Endodermal cell (in vitro differentiated cells): ENCODE measurements around the gene PDCD2L. TPM values are rescaled to one million over a fixed set of nuclear protein-coding genes. Genes with fewer than 3 reads are reported as not detected.

Experiments
- DNase-seq: peaks from one replicate; pipeline ENCODE4 v3.0.0-alpha.2; 2017
- H3K27ac ChIP-seq: 2 replicates; pipeline ENCODE4 v1.5.1; 2013; ENCODE audit warnings: mild to moderate bottlenecking, low read depth, low read length, moderate library complexity
- H3K27me3 ChIP-seq: 2 replicates; pipeline ENCODE4 v1.6.1; 2013; ENCODE audit warnings: mild to moderate bottlenecking, low read length, moderate library complexity; ENCODE audit not compliant: insufficient read depth, control insufficient read depth, poor library complexity, severe bottlenecking
- H3K36me3 ChIP-seq: 2 replicates; pipeline ENCODE4 v1.7.0; 2013; ENCODE audit warnings: mild to moderate bottlenecking, low read length, moderate library complexity; ENCODE audit not compliant: control insufficient read depth, insufficient read depth
- H3K4me1 ChIP-seq: one replicate; pipeline ENCODE4 v1.7.0; 2013; ENCODE audit warnings: low read length; ENCODE audit not compliant: control insufficient read depth, insufficient read depth
- H3K4me3 ChIP-seq: 2 replicates; pipeline ENCODE4 v1.5.1; 2013; ENCODE audit warnings: mild to moderate bottlenecking, low read length, moderate library complexity
- H3K9ac ChIP-seq: 2 replicates; pipeline ENCODE4 v1.6.1; 2013; ENCODE audit warnings: mild to moderate bottlenecking, low read length, moderate library complexity; ENCODE audit not compliant: poor library complexity, severe bottlenecking; ENCODE audit errors: extremely low read depth
- H3K9me3 ChIP-seq: 2 replicates; pipeline ENCODE4 v1.6.1; 2013; ENCODE audit warnings: mild to moderate bottlenecking, low read length, moderate library complexity; ENCODE audit not compliant: control insufficient read depth
- H3K27ac Mint-ChIP-seq: 2 replicates; pipeline ENCODE4 v1.8.0; 2020; ENCODE audit warnings: mixed read lengths
- H3K27me3 Mint-ChIP-seq: 2 replicates; pipeline ENCODE4 v1.8.0; 2021; ENCODE audit warnings: mild to moderate bottlenecking, mixed read lengths; ENCODE audit not compliant: insufficient read depth
- H3K36me3 Mint-ChIP-seq: 2 replicates; pipeline ENCODE4 v1.8.0; 2020; ENCODE audit warnings: low read depth, mixed read lengths
- H3K4me1 Mint-ChIP-seq: 2 replicates; pipeline ENCODE4 v1.8.0; 2020; ENCODE audit warnings: mixed read lengths
- H3K4me3 Mint-ChIP-seq: 2 replicates; pipeline ENCODE4 v1.8.0; 2020; ENCODE audit warnings: mild to moderate bottlenecking, moderate library complexity, mixed read lengths
- H3K9me3 Mint-ChIP-seq: 2 replicates; pipeline ENCODE4 v1.8.0; 2020; ENCODE audit warnings: mild to moderate bottlenecking, mixed read lengths
- CTCF ChIP-seq: fragments of 200-600 bp; sonication (generic); conservative IDR thresholded peaks from 2 replicates; pipeline ENCODE4 v1.5.0; 2021; ENCODE audit warnings: antibody characterized with exemption, mild to moderate bottlenecking
- WGBS, 2 experiments: methylation state at CpG; one replicate each; pipeline versions ENCODE4 v1.1.5 to v1.1.7; 2013; ENCODE audit warnings: missing lambda C conversion rate in 2 of 2, mixed read lengths in 1 of 2; ENCODE audit not compliant: insufficient coverage in 1 of 2, insufficient read length in 1 of 2; 5-methylcytosine and 5-hydroxymethylcytosine counted together
- long read RNA-seq, 4 experiments: library from polyadenylated mRNA in 2 of 4; library from RNA in 1 of 4; library from capped mRNA in 1 of 4; stranded (forward) in 3 of 4; unstranded in 1 of 4; transcript quantifications; one replicate each; pipeline ENCODE4 v2.0.0, GENCODE V29; 2020 to 2021; ENCODE audit warnings: inconsistent platforms in 1 of 4
- polyA plus RNA-seq, 2 experiments: library from polyadenylated mRNA; stranded (reverse); fragments of 50-300 nt; gene quantifications; one replicate each; pipeline ENCODE4 v1.2.3, GENCODE V29; 2013
- total RNA-seq, 2 donors: library from RNA; stranded (reverse); fragmentation: NEBNext Ultra II Directional in 1 of 2; extraction: Animal tissue kit (Norgen Biotek cat#: 25700) in 1 of 2; gene quantifications; 2 replicates in 1 of 2; 3 replicates in 1 of 2; pipeline ENCODE4 v1.2.1, GENCODE V29; 2021

Gene PDCD2L, protein sequence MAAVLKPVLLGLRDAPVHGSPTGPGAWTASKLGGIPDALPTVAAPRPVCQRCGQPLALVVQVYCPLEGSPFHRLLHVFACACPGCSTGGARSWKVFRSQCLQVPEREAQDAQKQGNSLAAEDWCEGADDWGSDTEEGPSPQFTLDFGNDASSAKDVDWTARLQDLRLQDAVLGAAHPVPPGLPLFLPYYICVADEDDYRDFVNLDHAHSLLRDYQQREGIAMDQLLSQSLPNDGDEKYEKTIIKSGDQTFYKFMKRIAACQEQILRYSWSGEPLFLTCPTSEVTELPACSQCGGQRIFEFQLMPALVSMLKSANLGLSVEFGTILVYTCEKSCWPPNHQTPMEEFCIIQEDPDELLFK
- total RNA-seq, result 10 to 100 TPM; 25.0 to 25.1 TPM
- 25.7 TPM for polyA plus RNA-seq (2013, experiment 1 of 2)
- polyA plus RNA-seq (2013, experiment 2 of 2), result 15.5 TPM
- long read RNA-seq, experiment 1, transcript PDCD2L-201 (7 exons, 1,171 nt), result major isoform, 19 of 23 reads
- long read RNA-seq, experiment 1, partial matches to known transcripts, result 2 of 23 reads
- long read RNA-seq, experiment 1, other reads (novel, unspliced or antisense), result 1 of 23 reads
- long read RNA-seq, experiment 2, transcript PDCD2L-201 (7 exons, 1,171 nt), result major isoform, 13 of 15 reads
- long read RNA-seq, experiment 2, partial matches to known transcripts, result 1 of 15 reads
- long read RNA-seq, experiment 2, other reads (novel, unspliced or antisense), result 1 of 15 reads
- long read RNA-seq, experiment 3, transcript PDCD2L-201 (7 exons, 1,171 nt), result major isoform, 26 of 31 reads
- long read RNA-seq, experiment 3, partial matches to known transcripts, result 0 of 31 reads
- long read RNA-seq, experiment 3, other reads (novel, unspliced or antisense), result 3 of 31 reads
- long read RNA-seq, experiment 4, transcript PDCD2L-201 (7 exons, 1,171 nt), result major isoform, 88 of 97 reads
- long read RNA-seq, experiment 4, partial matches to known transcripts, result 0 of 97 reads
- long read RNA-seq, experiment 4, other reads (novel, unspliced or antisense), result 5 of 97 reads

DNA sequence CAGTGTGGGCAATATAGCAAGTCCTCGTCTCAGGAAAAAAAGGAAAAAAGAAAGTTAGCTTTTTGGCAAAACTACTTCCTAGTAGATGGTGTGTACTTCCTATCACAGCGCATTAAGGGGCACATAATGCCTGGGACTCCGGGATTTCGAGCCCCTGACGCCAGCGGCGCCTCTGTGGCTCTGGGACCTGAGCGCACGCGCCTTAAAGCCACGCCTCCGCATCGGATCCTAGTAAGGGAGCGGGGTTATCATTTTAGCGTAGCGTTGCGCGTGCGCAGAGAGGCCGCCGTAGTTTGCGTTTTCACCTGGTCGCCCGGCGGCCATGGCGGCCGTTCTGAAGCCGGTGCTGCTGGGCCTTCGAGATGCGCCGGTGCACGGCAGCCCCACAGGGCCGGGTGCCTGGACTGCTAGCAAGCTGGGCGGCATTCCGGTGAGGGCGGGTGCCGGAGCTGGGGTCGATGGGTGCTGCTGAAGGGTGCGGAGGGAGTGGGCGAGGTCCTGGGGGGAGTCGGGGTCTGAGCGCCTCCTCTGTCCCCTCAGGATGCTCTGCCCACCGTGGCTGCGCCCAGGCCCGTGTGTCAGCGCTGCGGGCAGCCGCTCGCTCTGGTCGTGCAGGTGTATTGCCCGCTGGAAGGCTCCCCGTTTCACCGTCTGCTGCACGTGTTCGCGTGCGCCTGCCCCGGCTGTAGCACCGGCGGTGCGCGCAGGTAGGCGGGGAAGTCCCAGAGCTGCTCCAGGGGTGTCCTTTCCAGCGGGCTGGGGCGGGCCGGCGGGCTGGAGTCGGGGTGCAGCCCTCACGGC, at the start of gene PDCD2L:
PDCD2L (plus strand) TSS at position 291 of the 801 bp plus-strand sequence; CDS start at position 323, 32 bp downstream.
- no peaks in the 10 kb centered on the region for H3K9me3 Mint-ChIP-seq
- peaks cover 2% of the 10 kb centered on the region for H3K4me1 Mint-ChIP-seq
- Histone ChIP-seq H3K4me1 (no peaks in the 10 kb centered on the region), H3K36me3 (peaks cover 31% of the 10 kb centered on the region), H3K9ac (peak within 1 kb of the TSS; percentile 75), H3K27me3 (no peaks in the 10 kb centered on the region), H3K27ac (no peak within 1 kb of the TSS), H3K9me3 (no peaks in the 10 kb centered on the region), H3K4me3 (peak within 1 kb of the TSS; percentile 90)
- H3K4me3 Mint-ChIP-seq, result peak within 1 kb of the TSS; percentile 84
- H3K27me3 Mint-ChIP-seq, result no peaks in the 10 kb centered on the region
- DNase-seq, result peak; percentile 97
- 1 to 4% methylated on average over 12 to 69 of the region's 69 CpGs for WGBS, 2 experiments
- TF ChIP-seq CTCF, result no peak
- H3K36me3 Mint-ChIP-seq, result peaks cover 31% of the 10 kb centered on the region
- peak within 1 kb of the TSS; percentile 89 for H3K27ac Mint-ChIP-seq

GRCh38 chr19:34355201-34355600, 49.0 kb upstream of the PDCD2L start:
- WGBS, 2 experiments, result 94 to 96% methylated on average over 4 to 8 of the region's 8 CpGs
- H3K27ac ChIP-seq, result no peak overlapping the region
- H3K9me3 ChIP-seq, result no peaks in the 10 kb centered on the region
- no peak for TF ChIP-seq CTCF
- H3K4me1 Mint-ChIP-seq, result peaks cover 9% of the 10 kb centered on the region
- H3K36me3 ChIP-seq, result peaks cover 22% of the 10 kb centered on the region
- no peaks in the 10 kb centered on the region for H3K27me3 ChIP-seq
- no peak for DNase-seq
- no peak overlapping the region for H3K27ac Mint-ChIP-seq
- H3K4me3 Mint-ChIP-seq, result no peak overlapping the region
- H3K27me3 Mint-ChIP-seq, result peaks cover 2% of the 10 kb centered on the region
- H3K4me3 ChIP-seq, result no peak overlapping the region
- H3K36me3 Mint-ChIP-seq, result peaks cover 20% of the 10 kb centered on the region
- no peak overlapping the region for H3K9ac ChIP-seq
- H3K4me1 ChIP-seq, result no peaks in the 10 kb centered on the region
- H3K9me3 Mint-ChIP-seq, result no peaks in the 10 kb centered on the region

- H3K36me3 ChIP-seq, result peaks cover 13% of the 10 kb centered on the region
- no peaks in the 10 kb centered on the region for H3K4me1 ChIP-seq
- H3K27me3 Mint-ChIP-seq, result peaks cover 2% of the 10 kb centered on the region
- no peak for TF ChIP-seq CTCF
- no peak overlapping the region for H3K9ac ChIP-seq
- H3K27ac ChIP-seq, result no peak overlapping the region
- no peak overlapping the region for H3K4me3 ChIP-seq
- 89 to 90% methylated on average over 2 to 4 of the region's 4 CpGs for WGBS, 2 experiments
- H3K4me3 Mint-ChIP-seq, result no peak overlapping the region
- DNase-seq, result no peak
- H3K4me1 Mint-ChIP-seq, result peaks cover 9% of the 10 kb centered on the region
- no peaks in the 10 kb centered on the region for H3K9me3 ChIP-seq
- peaks cover 11% of the 10 kb centered on the region for H3K36me3 Mint-ChIP-seq
- no peak overlapping the region for H3K27ac Mint-ChIP-seq
- no peaks in the 10 kb centered on the region for H3K9me3 Mint-ChIP-seq
- H3K27me3 ChIP-seq, result no peaks in the 10 kb centered on the region
Measured at GRCh38 chr19:34356875-34357274, 47.3 kb upstream of the PDCD2L start.
